ENCODE results near the gene UNC13B. TPM values are rescaled to one million over a fixed set of nuclear protein-coding genes. Genes with fewer than 3 reads are reported as not detected.

Gene UNC13B
- total RNA-seq, 6 experiments from 2014 or later: 18.2 to 21.4 (median 19.7) TPM

DNA sequence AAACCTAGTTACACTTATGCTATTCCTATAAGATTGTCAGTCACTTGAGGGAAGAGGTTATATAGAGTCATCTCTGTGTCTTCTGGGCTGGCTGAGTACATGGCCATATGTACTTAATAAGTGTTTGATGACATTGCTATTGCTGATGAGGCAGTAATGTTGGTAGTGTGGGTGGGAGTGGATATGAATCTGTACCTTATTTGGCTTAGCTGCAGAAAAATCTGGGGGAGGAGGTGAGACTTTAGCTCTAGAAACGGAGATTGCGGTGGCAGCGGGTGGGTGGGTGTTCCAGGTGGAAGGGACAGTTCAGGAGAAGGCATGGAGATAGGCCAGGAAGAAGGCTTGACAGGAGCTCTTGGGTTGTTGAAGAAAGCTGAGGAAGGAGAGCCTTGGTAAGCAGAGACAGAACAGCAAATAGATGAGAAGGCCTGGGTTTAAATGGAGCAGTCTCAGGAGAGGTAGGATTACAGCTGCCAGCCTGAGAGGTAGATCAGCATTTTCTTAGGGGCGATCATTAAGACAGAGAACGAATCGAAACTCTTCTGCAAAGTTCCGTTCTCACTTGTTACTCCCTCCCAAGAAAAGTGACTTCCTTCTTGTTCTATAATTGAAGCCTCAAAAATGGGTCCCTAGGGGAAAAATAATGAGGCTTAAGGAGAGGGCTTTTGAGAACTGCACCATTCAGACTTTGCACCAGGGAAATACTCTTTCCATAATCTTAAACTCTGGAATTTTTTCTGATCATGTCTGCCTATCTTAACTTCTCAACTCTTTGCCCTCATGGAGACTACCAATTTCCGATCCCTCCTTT is 160.5 kb downstream of the UNC13B start:
- Mint-ChIP-seq H3K9me3 (no peaks in the 10 kb centered on the region; the same call in 1 of the 2 replicates), H3K27me3 (ENCODE audit: insufficient read depth) (no peaks in the 10 kb centered on the region), H3K4me1 (ENCODE audit: low read depth) (no peaks in the 10 kb centered on the region), H3K36me3 (ENCODE audit: low read depth) (peaks cover 7% of the 10 kb centered on the region), H3K27ac (no peak overlapping the region), H3K4me3 (no peak overlapping the region)
- no peak for DNase-seq
- TF ChIP-seq, protein P1, sequence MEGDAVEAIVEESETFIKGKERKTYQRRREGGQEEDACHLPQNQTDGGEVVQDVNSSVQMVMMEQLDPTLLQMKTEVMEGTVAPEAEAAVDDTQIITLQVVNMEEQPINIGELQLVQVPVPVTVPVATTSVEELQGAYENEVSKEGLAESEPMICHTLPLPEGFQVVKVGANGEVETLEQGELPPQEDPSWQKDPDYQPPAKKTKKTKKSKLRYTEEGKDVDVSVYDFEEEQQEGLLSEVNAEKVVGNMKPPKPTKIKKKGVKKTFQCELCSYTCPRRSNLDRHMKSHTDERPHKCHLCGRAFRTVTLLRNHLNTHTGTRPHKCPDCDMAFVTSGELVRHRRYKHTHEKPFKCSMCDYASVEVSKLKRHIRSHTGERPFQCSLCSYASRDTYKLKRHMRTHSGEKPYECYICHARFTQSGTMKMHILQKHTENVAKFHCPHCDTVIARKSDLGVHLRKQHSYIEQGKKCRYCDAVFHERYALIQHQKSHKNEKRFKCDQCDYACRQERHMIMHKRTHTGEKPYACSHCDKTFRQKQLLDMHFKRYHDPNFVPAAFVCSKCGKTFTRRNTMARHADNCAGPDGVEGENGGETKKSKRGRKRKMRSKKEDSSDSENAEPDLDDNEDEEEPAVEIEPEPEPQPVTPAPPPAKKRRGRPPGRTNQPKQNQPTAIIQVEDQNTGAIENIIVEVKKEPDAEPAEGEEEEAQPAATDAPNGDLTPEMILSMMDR (IDR thresholded peaks at IDR 0.05): no peak

GRCh38 chr9:35324966-35325365 is 163.2 kb downstream of the UNC13B start:
- H3K4me3 Mint-ChIP-seq: no peak overlapping the region
- no peaks in the 10 kb centered on the region for H3K9me3 Mint-ChIP-seq
- H3K36me3 Mint-ChIP-seq (ENCODE audit: low read depth): no peaks in the 10 kb centered on the region
- no peak for DNase-seq
- H3K4me1 Mint-ChIP-seq (ENCODE audit: low read depth): no peaks in the 10 kb centered on the region
- no peak overlapping the region for H3K27ac Mint-ChIP-seq
- H3K27me3 Mint-ChIP-seq (ENCODE audit: insufficient read depth): no peaks in the 10 kb centered on the region
- TF ChIP-seq, protein P1 (IDR thresholded peaks at IDR 0.05): no peak

DNA sequence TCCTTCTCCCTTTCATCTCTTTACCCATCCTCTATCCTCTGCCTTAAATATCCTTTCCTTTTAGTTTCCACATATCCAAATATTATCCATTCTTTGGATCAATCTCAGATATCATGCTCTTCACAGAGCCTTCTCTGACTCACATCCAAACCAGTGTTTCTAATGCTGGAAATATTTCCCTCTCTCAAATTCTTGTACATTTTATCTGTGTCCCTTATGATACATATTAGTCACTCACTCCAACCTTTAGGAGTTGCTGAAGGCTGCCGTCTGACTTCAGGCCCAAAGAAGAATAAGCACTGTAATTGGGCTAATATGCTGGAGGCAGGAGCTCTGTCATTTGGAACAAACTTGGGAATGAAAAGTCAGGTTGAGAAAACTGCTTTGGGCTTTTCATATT is 171.7 kb downstream of the UNC13B start:
- H3K4me1 Mint-ChIP-seq (ENCODE audit: low read depth): peaks cover 42% of the 10 kb centered on the region
- H3K9me3 Mint-ChIP-seq: no peaks in the 10 kb centered on the region
- peaks cover 6% of the 10 kb centered on the region; the same call in 1 of the 2 replicates for H3K36me3 Mint-ChIP-seq (ENCODE audit: low read depth)
- peak overlapping the region; percentile 3; the same call in 1 of the 2 replicates for H3K4me3 Mint-ChIP-seq
- H3K27me3 Mint-ChIP-seq (ENCODE audit: insufficient read depth): no peaks in the 10 kb centered on the region
- TF ChIP-seq, protein P1 (IDR thresholded peaks at IDR 0.05): no peak
- DNase-seq: peak; percentile 79
- H3K27ac Mint-ChIP-seq: peak overlapping the region; percentile 48

DNA sequence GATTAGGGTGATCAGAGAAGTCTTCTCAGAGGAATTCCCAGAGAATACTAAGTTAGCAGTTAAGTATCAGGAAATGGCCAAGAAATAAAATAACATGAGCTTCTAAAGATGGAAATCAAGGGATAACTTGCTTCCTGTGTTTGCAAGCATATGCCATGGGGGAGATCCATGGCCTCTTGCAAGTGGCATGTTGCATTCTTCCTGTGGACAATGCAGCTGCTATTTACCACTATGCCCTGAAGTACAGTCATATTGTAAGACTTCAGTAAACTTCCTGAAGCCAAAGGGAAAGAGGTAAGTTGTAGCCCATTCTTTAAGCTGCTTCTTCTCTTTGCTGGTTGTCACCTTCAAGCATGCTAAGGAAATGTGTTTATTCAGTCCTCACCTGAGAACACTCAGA is 173.4 kb downstream of the UNC13B start:
- H3K36me3 Mint-ChIP-seq (ENCODE audit: low read depth): peaks cover 11% of the 10 kb centered on the region; the same call in 1 of the 2 replicates
- TF ChIP-seq, protein P1 (IDR thresholded peaks at IDR 0.05): no peak
- no peaks in the 10 kb centered on the region for H3K27me3 Mint-ChIP-seq (ENCODE audit: insufficient read depth)
- H3K4me3 Mint-ChIP-seq: peak overlapping the region; percentile 25; the same call in 1 of the 2 replicates
- H3K9me3 Mint-ChIP-seq: no peaks in the 10 kb centered on the region
- H3K27ac Mint-ChIP-seq: no peak overlapping the region
- peaks cover 50% of the 10 kb centered on the region for H3K4me1 Mint-ChIP-seq (ENCODE audit: low read depth)
- peak; percentile 28 for DNase-seq

DNA sequence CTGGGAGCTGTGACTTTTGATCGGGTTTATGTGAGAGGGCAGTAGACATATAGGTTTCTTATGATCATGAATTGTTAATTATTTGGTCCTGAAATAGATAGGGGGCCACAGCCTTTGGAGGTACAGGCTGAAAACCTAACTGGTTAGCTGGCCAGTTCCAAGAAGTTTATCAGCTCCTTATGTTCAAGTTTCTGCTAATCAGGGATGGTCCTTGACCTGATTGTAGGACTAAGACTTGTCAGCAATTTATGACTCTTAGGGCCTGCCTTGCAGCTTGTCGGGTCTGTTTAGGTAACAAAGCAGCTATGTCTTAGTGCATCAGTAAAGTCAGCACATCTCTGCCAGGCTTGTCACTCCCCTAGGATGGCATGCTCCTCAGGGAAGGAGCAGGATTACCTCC is 176.3 kb downstream of the UNC13B start:
- Mint-ChIP-seq H3K4me3 (no peak overlapping the region), H3K36me3 (ENCODE audit: low read depth) (peaks cover 11% of the 10 kb centered on the region; the same call in 1 of the 2 replicates), H3K27ac (no peak overlapping the region), H3K9me3 (no peaks in the 10 kb centered on the region), H3K4me1 (ENCODE audit: low read depth) (peaks cover 67% of the 10 kb centered on the region), H3K27me3 (ENCODE audit: insufficient read depth) (no peaks in the 10 kb centered on the region; the same call in 1 of the 2 replicates)
- TF ChIP-seq, protein P1 (IDR thresholded peaks at IDR 0.05): no peak
- DNase-seq: no peak
